Right ventricle myocardium superior (tissue), 1 donor: ENCODE measurements around the gene HELQ. TPM values are rescaled to one million over a fixed set of nuclear protein-coding genes. Genes with fewer than 3 reads are reported as not detected.
"Not testable (repeated sequence)": the region's sequence is repeated elsewhere in the genome, so short reads cannot be mapped to it uniquely, and the experiment has no call there.

ENCODE experiments used
- ATAC-seq: fragments of 200-7000 bp; cut with Tn5 transposase; one replicate; pipeline ENCODE4 v1.9.1; 2020; ENCODE audit warnings: mild to moderate bottlenecking; ENCODE audit not compliant: poor library complexity
- DNase-seq: peaks from one replicate; pipeline ENCODE4 v3.0.0-alpha.2; 2020
- intact Hi-C: fragments of 100-400 bp; cut with DNase I; formaldehyde crosslinking; loops from one replicate; pipeline ENCODE4 v1.11.2; 2022
- long read RNA-seq: library from polyadenylated mRNA; unstranded; transcript quantifications from one replicate; pipeline ENCODE4 v2.0.0, GENCODE V29; 2021
- total RNA-seq: library from RNA; stranded (reverse); fragmentation: NEBNext Ultra II Directional; extraction: Animal tissue kit (Norgen Biotek cat#: 25700); gene quantifications from one replicate; pipeline ENCODE4 v1.2.1, GENCODE V29; 2021
- donor health status: DM: no; HTN: yes; CAD: no; lungs with severe emphysema.

The HELQ gene
- total RNA-seq = 13.8 TPM
- long read RNA-seq, transcript HELQ-201 (18 exons, 3,579 nt) = major isoform, 8 of 19 reads
- long read RNA-seq, partial matches to known transcripts = 6 of 19 reads
- long read RNA-seq, other reads (novel, unspliced or antisense) = 0 of 19 reads

GRCh38 chr4:83455281-83456183, at the start of gene HELQ, which contains the start of gene MRPS18C:
TSS of gene HELQ (minus strand) at chr4:83455823. CDS start at chr4:83455693, 130 bp downstream.
TSS of gene MRPS18C (plus strand) at chr4:83456058. CDS start at chr4:83456078, 20 bp downstream.
- peak; percentile 99 for ATAC-seq
- intact Hi-C loops = no loop called here
- peak; percentile 96 for DNase-seq

GRCh38 chr4:83504996-83505395, 49.4 kb upstream of the HELQ start:
- ATAC-seq (no peak), DNase-seq (no peak)
- intact Hi-C loops = loop anchor here (5.0 kb wide), 1 partner anchor 137 kb away; no protein-coding TSS in a partner anchor

GRCh38 chr4:83504503-83504902, 48.9 kb upstream of the HELQ start:
- ATAC-seq (no peak), DNase-seq (no peak)
- intact Hi-C loops = no loop called here

GRCh38 chr4:83503974-83504373, 48.4 kb upstream of the HELQ start:
- no peak for DNase-seq
- no peak for ATAC-seq
- intact Hi-C loops = no loop called here

GRCh38 chr4:83501671-83502070, 46.0 kb upstream of the HELQ start:
- ATAC-seq, intact Hi-C loops, DNase-seq: not testable (repeated sequence)

- no peak for ATAC-seq
- DNase-seq = no peak
- intact Hi-C loops = no loop called here
Measured at GRCh38 chr4:83498187-83498586, 42.6 kb upstream of the HELQ start.

- DNase-seq, ATAC-seq, intact Hi-C loops: not testable (repeated sequence)
Measured at GRCh38 chr4:83496085-83496917, 40.7 kb upstream of the HELQ start.

GRCh38 chr4:83490876-83491450, 35.3 kb upstream of the HELQ start:
- DNase-seq = no peak
- intact Hi-C loops = no loop called here
- ATAC-seq = no peak

- DNase-seq (no peak), ATAC-seq (no peak)
- intact Hi-C loops = no loop called here
Measured at GRCh38 chr4:83489711-83490326, 34.2 kb upstream of the HELQ start.

GRCh38 chr4:83486457-83487129, 31.0 kb upstream of the HELQ start:
- ATAC-seq = no peak
- DNase-seq = no peak
- intact Hi-C loops = no loop called here

GRCh38 chr4:83484500-83485461, 29.2 kb upstream of the HELQ start, which contains the start of gene ABRAXAS1:
TSS of gene ABRAXAS1 (minus strand) at chr4:83485100. CDS start at chr4:83485072, 28 bp downstream.
- DNase-seq = peak; percentile 97
- peak; percentile 100 for ATAC-seq
- intact Hi-C loops = no loop called here

GRCh38 chr4:83473966-83474365, 18.3 kb upstream of the HELQ start:
- ATAC-seq = no peak
- intact Hi-C loops = no loop called here
- no peak for DNase-seq

- no peak for DNase-seq
- ATAC-seq = no peak
- intact Hi-C loops = no loop called here
Measured at GRCh38 chr4:83473423-83473822, 17.8 kb upstream of the HELQ start.

- intact Hi-C loops = no loop called here
- no peak for ATAC-seq
- DNase-seq = no peak
Measured at GRCh38 chr4:83456184-83456501, 520 bp upstream of the HELQ start.

- intact Hi-C loops = no loop called here
- ATAC-seq (peak; percentile 2), DNase-seq (no peak)
Measured at GRCh38 chr4:83454686-83455085, 937 bp downstream of the HELQ start.

GRCh38 chr4:83449009-83449408, 6.6 kb downstream of the HELQ start:
- ATAC-seq = no peak

GRCh38 chr4:83440899-83441298, 14.7 kb downstream of the HELQ start:
- intact Hi-C loops = no loop called here

More at GRCh38 chr4:83449009-83449408, 6.6 kb downstream of the HELQ start:
- DNase-seq = no peak
- intact Hi-C loops = no loop called here

More at GRCh38 chr4:83440899-83441298, 14.7 kb downstream of the HELQ start:
- DNase-seq = no peak
- no peak for ATAC-seq
